DMS 273 treated with DMSO at 0.1 percent for 48 hours (cell line): ENCODE measurements around the gene IL10RA.

Experiments
- DNase-seq: peaks from one replicate; lab custom pipeline; 2025; lab: John Stamatoyannopoulos, UW

The IL10RA gene

DNA sequence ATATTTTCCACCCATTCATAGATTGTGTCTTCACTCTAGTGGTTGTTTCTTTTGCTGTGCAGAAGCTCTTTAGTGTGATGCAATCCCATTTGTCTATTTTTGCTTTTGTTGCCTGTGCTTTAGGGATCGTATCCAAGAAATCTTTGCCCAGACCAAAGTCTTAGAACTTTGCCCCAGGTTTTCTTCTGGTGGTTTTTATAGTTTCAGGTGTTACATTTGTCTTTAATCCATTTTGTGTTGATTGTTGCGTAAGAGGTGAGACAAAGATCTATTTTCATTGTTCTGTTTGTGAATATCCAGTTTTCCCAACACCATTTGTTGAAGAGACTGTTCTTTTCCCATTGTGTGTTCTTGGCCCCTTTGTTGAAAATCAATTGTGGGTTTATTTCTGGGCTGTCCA, 6.4 kb downstream of the IL10RA start:
- no peak for DNase-seq

DNA sequence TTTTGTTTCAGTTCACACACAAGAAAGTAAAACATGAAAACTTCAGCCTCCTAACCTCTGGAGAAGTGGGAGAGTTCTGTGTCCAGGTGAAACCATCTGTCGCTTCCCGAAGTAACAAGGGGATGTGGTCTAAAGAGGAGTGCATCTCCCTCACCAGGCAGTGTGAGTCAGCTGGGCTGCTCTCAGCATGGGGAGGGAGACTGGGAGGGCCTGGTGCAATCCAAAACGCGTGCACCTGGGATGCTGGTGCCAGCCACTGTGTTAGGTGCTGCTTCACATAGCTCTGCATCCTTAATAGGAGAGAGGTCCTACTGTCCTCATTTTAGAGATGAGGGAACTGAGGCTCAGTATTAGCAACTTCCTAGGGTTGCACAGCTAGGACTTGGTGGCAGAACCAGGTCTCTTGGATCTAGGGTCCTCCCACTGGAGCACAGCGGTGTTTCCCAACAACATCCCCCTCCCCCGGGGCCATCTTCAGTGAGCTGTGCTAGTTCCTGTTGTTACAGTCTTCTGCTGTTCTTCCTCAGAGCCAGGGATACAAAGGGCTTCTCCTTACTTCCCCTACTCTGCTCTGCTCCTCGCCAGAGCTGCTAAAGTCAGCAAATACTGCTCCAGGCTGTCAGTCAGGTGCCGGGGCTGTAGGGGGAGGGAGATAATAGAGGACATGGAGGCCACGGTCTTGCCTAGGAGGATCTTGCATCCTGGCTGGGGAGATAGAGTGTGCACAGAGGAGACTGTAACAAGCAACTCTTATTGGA, 8.0 kb downstream of the IL10RA start:
- DNase-seq: no peak

DNA sequence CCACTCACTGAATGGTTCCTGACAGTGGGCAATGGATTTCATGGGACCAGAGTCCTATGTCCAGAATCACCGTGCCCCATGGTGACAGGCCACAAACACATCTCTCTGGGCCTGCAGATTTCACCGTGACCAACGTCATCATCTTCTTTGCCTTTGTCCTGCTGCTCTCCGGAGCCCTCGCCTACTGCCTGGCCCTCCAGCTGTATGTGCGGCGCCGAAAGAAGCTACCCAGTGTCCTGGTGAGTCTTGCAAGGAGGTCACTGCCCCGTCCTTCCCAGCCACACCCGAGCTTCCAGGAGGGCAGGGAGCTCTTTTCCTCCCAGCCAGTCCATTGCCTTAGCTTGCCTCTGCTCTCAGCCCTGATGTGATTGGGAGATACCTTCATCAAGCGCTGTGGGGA, 9.3 kb downstream of the IL10RA start:
- no peak for DNase-seq

DNA sequence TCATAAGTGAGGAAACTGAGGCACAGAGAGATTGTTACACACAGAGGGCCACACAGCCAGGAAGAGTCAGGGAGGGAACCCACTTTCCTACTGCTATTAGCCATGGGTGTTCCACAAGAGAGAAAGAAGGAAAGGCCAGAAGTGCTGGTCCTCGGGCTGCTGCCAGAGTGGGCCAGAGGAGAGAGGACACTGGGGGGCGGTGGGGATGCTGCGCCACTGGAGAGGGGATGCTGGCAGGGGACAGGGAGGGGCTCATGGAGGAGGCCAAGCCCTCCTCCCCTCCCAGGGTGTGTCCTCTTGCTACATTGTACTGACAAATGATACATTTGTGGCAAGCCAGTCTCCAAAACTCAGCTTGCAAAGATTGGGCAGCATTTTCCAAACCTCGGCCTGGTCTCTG, 9.9 kb downstream of the IL10RA start:
- DNase-seq: no peak

DNA sequence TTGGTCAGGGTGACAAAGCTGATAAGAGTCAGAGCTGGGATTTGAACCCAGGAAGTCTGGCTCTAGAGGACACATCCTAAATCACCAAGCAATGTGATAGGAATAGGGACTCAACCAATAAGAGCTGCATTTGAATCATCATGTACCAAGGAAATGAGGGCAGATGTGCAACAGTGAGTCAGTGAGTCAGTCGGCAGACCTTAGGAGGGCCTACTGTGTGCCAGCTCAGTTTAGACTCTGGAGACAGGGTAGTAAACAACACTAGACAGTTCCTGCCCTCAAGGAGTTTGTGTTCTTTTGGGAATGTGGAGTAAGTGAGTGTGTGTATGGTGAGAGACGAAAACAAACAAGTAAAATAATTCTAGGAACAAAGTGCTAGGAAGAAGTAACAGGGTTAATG, 11.2 kb downstream of the IL10RA start:
- no peak for DNase-seq

DNA sequence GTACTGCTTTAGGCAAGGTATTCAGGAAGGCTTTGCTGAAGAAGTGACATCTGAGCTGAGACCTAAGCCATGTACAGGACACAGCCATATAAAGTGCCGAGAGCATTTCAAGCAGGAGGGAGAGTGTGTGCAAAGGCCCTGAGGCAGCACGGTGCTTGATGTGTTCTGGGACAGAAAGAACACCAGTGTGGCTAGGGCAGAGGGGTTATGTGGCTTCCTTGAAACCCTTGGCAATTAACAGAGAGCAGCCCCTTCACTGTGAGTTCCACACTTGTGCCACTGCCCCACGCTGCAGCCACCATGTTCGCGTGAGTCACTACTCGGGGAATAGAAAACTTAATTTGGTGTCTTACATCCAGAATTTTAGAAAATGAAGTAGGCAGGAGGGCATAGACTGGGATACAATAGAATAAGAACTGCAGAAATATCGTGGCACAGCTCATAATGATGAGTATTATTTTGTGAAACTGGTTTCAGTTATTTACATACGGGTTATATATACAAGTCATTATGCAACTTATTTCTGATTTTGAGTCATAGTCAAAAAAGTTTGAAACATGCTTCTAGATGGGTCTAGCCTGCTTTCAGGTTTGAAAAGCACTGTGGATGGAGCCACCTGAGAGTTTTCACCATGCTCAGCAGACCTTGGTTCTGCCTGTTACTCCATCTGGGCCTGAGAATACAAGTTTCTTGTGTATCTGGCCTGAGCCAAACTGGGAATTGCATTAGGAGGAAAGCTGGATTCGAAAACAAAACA, 11.8 kb downstream of the IL10RA start:
- no peak for DNase-seq

DNA sequence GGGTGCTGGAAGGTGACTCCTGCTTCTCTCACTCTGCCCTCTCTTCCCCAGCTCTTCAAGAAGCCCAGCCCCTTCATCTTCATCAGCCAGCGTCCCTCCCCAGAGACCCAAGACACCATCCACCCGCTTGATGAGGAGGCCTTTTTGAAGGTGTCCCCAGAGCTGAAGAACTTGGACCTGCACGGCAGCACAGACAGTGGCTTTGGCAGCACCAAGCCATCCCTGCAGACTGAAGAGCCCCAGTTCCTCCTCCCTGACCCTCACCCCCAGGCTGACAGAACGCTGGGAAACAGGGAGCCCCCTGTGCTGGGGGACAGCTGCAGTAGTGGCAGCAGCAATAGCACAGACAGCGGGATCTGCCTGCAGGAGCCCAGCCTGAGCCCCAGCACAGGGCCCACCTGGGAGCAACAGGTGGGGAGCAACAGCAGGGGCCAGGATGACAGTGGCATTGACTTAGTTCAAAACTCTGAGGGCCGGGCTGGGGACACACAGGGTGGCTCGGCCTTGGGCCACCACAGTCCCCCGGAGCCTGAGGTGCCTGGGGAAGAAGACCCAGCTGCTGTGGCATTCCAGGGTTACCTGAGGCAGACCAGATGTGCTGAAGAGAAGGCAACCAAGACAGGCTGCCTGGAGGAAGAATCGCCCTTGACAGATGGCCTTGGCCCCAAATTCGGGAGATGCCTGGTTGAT, 12.6 kb downstream of the IL10RA start:
- DNase-seq: no peak

DNA sequence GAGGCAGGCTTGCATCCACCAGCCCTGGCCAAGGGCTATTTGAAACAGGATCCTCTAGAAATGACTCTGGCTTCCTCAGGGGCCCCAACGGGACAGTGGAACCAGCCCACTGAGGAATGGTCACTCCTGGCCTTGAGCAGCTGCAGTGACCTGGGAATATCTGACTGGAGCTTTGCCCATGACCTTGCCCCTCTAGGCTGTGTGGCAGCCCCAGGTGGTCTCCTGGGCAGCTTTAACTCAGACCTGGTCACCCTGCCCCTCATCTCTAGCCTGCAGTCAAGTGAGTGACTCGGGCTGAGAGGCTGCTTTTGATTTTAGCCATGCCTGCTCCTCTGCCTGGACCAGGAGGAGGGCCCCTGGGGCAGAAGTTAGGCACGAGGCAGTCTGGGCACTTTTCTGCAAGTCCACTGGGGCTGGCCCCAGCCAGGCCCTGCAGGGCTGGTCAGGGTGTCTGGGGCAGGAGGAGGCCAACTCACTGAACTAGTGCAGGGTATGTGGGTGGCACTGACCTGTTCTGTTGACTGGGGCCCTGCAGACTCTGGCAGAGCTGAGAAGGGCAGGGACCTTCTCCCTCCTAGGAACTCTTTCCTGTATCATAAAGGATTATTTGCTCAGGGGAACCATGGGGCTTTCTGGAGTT, 13.3 kb downstream of the IL10RA start:
- no peak for DNase-seq

DNA sequence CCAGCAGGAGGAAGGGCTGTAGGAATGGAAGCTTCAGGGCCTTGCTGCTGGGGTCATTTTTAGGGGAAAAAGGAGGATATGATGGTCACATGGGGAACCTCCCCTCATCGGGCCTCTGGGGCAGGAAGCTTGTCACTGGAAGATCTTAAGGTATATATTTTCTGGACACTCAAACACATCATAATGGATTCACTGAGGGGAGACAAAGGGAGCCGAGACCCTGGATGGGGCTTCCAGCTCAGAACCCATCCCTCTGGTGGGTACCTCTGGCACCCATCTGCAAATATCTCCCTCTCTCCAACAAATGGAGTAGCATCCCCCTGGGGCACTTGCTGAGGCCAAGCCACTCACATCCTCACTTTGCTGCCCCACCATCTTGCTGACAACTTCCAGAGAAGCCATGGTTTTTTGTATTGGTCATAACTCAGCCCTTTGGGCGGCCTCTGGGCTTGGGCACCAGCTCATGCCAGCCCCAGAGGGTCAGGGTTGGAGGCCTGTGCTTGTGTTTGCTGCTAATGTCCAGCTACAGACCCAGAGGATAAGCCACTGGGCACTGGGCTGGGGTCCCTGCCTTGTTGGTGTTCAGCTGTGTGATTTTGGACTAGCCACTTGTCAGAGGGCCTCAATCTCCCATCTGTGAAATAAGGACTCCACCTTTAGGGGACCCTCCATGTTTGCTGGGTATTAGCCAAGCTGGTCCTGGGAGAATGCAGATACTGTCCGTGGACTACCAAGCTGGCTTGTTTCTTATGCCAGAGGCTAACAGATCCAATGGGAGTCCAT, 14.1 kb downstream of the IL10RA start:
- DNase-seq: no peak

DNA sequence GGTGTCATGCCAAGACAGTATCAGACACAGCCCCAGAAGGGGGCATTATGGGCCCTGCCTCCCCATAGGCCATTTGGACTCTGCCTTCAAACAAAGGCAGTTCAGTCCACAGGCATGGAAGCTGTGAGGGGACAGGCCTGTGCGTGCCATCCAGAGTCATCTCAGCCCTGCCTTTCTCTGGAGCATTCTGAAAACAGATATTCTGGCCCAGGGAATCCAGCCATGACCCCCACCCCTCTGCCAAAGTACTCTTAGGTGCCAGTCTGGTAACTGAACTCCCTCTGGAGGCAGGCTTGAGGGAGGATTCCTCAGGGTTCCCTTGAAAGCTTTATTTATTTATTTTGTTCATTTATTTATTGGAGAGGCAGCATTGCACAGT, 14.6 kb downstream of the IL10RA start:
- no peak for DNase-seq

DNA sequence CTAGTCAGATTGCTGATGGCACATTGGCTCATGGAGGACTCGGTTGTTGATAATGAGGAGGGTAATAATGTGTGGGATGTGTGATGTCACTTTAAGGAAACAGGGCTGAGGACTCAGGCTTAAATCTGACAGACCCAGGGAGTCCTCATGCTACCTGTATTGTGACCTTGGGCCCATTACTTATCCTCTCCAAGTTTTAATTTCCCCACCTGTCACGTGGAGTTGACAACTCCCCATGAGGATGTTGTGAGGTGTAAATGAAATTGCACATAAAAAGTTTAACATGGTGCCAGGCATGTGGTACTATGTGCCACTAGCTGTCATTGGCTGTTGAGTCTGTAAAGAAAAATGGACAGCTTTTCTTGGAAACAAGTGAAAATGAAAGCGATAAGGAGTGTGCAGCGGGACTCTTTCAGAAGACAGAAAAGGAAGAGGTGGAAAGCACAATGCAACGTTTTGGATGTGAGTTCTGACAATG, 15.3 kb downstream of the IL10RA start:
- DNase-seq: no peak

DNA sequence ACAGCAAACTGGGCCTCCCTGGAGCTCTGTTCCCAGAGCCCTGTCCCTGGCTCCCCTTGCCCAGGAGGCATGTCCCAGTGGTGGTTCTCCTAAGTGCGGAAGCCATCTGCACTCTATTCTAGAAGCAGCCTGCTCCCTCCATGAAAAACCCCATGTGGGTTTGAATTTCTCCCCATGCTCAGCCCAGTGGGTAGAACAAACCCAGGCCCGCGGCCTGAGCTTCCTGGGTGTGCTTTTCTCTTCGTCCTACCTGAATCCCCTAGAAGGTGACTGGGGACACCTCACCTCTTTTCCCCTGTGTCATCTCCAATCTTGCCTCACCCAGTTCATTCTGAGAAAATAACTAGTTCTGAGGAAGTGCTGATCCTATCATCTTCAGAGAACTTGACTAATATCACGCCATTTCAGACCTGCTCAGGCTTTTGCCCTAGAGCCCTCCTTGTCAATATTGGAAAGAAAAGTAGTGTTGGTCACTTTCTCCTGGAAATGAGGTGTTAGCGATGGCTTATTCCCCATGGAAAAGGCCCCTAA, 15.9 kb downstream of the IL10RA start:
- DNase-seq: no peak

DNA sequence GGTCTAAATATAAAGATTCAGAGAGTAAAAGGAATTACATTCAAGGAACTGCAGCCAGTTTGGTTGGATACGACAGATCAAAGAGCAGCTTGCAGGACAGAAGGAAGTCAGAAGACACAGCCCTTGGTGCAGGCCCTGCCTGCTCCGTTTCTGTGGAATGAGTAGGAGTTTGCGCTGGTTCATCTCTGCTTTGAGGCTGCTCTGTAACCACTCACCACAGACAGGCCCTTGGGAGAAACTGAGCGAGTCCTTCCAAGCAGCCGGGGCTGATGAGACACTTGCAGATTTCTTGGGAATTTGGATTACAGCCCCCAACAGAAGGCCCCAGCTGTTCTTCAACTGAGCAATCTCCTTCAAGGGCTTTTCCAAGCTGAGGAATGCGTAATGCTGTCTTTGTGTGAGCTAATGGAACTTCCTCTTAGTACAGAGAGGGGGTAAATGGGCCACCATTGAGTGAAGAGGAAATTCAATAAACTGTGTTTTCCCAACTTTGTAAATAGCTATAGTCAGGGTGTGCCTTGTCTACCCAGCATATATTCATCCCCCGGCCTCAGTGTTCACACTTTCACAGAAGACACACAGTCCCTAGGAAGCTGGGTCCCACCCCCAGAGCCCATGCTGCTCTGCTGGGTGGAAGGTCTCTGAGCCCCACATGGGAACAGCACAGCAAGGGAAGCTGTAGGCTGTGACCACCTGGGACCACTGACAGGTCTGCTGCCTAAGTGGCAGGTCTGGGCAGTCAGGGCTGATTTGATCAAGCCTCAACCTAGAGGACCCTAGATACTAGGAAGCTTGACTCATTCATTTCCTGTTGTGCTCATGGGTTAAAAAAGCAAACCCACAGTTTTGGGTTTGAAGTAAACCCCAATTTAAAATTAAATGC, 16.6 kb downstream of the IL10RA start:
- DNase-seq: no peak

DNA sequence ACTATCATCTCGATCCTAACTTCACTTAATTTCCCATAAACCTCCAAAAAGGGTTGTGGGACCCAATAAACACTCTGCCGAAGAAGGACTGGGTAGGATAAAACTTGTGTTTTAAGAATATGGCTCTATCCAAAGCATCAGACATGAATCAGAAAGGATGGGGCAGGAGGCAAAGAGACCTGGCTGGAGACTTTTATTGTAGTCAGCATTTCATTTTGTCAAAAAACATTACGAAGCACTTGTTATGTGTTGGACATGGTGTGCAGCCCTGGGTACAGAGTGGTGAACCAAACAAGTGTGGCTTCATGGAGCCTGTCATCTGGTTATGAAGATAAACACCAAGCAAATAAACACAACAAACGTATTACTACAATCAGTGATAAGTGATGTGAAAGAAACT, 17.3 kb downstream of the IL10RA start:
- no peak for DNase-seq

DNA sequence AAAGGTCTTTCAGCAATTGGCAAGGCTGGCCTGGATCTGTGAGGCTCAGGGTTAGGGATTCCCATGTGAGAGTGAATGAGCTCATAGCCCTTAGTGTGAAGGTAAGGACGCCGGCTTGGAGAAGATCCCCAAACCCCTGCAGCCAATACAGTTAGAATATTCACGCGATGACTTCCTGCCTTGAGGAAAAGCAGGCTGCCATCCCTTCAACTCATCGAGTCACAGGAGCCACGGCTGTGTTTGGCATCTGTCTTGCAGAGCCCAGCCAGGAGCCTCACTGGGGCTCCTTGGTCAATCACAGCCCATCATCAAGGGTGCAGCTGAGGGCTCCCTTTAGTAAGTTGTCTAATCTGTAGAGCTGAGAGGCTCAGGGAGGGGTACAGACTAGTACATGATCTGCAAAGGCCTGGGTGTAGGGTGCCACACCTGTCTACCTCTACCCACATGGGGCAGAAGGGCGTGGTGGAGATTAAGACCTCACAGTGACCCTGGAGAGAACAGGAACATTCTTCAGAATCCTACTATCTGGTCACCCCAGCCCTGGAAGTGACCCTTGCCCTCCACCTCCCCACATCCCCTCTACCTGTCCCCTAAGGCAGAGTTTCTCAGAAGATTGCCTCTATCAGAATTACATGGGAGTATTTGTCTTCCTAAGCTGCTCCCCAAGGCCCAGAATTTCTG, 18.5 kb downstream of the IL10RA start:
- DNase-seq: no peak

DNA sequence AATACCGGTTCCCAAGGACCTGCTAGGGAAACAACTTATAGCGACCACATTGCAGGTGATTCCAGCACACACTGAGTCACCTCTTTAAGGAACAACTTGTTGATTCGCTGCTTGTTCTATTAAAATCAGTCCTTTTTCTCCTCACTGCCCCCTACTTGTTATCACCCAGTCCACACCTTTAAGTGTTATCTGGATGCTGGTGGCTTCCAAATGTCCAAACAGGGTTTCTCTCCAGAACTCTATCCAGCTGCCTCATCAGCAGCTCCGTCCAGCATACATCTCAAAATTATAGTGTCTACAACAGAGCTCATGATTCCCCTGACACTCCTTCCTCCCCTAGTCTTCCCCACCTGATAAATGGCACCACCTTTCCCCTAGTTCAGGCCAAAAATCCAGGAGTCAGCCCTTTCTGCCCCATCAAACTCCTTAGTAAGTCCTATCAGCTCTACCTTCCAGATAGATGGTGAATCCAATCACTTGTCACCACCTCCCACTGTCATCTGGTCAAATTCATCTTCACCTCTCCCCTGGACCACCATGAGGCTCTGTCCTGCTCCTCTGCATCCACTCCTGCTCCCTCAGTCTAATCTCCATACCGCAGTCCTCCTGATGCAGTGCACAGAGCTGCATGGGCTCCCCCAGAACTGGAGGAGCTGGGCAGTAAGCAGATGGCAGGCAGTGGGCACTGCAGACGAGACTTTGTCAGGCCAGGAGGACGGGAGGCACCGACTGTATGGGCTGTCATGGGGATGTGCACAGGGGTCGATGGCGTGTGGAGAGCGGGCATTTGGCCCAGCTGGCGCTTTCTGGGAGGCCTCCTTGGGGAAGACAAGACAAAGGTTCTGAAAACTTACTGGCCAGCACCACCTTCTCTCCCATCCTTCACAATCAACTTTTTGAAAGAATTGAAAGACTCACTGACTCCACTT, 19.3 kb downstream of the IL10RA start:
- DNase-seq: no peak

DNA sequence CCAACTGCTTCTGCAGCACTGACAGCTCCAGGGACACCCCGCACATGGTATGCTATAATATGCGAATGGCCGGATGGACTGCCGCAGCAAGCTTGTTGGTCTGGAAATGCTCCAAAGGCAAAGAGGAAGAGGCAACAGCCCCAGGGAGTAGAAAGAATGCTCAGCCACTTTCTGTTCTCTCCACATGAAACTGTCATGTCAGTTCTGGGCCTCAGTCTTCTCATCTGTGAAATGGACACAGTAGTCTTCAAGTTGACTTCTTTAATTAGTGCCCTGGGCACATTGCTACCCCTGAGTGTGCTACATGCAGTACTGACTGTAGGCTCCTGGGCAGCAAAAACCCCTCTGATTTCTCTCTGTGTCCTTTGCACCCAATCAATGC, 19.9 kb downstream of the IL10RA start:
- DNase-seq: no peak

DNA sequence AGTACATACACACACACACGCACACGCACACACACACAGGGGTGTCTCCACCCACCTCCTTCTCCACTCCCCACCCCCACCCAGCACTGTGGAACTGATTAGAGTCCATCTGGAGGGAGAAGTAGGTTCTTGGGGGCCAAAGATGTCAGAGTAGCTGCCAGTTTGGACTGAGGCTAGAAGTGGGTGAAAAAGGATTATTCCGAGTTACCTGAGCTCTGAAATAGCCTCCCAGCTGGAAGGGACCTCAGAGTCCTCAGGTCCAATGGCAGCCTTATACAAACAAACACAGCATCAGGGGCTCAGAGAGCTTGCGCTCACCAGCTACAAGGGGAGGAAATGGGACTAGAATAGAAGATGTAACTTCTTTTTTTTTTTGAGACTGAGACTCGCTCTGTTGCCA, 20.8 kb downstream of the IL10RA start:
- DNase-seq: no peak
